Hepatocyte (in vitro differentiated cells): ENCODE data around the gene FAM216A. TPM values are rescaled to one million over a fixed set of nuclear protein-coding genes. Genes with fewer than 3 reads are reported as not detected.

Experiments
- DNase-seq: peaks from one replicate; pipeline ENCODE4 v3.0.0-alpha.2; 2016; ENCODE audit warnings: low spot score
- H2AFZ ChIP-seq: fragments of 200-600 bp; sonication (generic); 2 replicates; pipeline ENCODE4 v1.6.0; 2016; ENCODE audit warnings: antibody characterized with exemption, mild to moderate bottlenecking
- H3K27ac ChIP-seq: fragments of 200-600 bp; sonication (generic); 2 replicates; pipeline ENCODE4 v1.5.1; 2016; ENCODE audit warnings: mild to moderate bottlenecking
- H3K27me3 ChIP-seq: fragments of 200-600 bp; sonication (generic); 2 replicates; pipeline ENCODE4 v1.6.1; 2016
- H3K36me3 ChIP-seq: fragments of 200-600 bp; sonication (generic); replicated peaks from 2 replicates; pipeline ENCODE4 v1.5.1; 2016; ENCODE audit warnings: low read depth; ENCODE audit not compliant: insufficient read depth
- H3K4me1 ChIP-seq: fragments of 200-600 bp; sonication (generic); 2 replicates; pipeline ENCODE4 v1.5.1; 2016; ENCODE audit warnings: mild to moderate bottlenecking, moderate library complexity; ENCODE audit not compliant: insufficient read depth
- H3K4me2 ChIP-seq: fragments of 200-600 bp; sonication (generic); 2 replicates; pipeline ENCODE4 v1.6.0; 2016
- H3K4me3 ChIP-seq: fragments of 200-600 bp; sonication (generic); 2 replicates; pipeline ENCODE4 v1.5.1; 2016; ENCODE audit warnings: mild to moderate bottlenecking
- H3K79me2 ChIP-seq: fragments of 200-600 bp; sonication (generic); 2 replicates; pipeline ENCODE4 v1.6.0; 2017; ENCODE audit warnings: mild to moderate bottlenecking
- H3K9me2 ChIP-seq: fragments of 200-600 bp; sonication (generic); replicated peaks from 2 replicates; pipeline ENCODE4 v1.6.0; 2017; ENCODE audit warnings: mild to moderate bottlenecking; ENCODE audit not compliant: insufficient read depth
- H3K9me3 ChIP-seq: fragments of 200-600 bp; sonication (generic); 2 replicates; pipeline ENCODE4 v1.5.1; 2016; ENCODE audit warnings: low read depth, mild to moderate bottlenecking
- H4K20me1 ChIP-seq: fragments of 200-600 bp; sonication (generic); 2 replicates; pipeline ENCODE4 v1.6.0; 2016; ENCODE audit warnings: mild to moderate bottlenecking; ENCODE audit not compliant: insufficient read depth, poor library complexity, severe bottlenecking
- EZH2 ChIP-seq: fragments of 200-600 bp; sonication (generic); IDR thresholded peaks from 2 replicates; pipeline ENCODE4 v1.6.1; 2016; ENCODE audit warnings: antibody characterized with exemption, mild to moderate bottlenecking, borderline replicate concordance
- EZH2phosphoT487 ChIP-seq: fragments of 200-600 bp; sonication (generic); IDR thresholded peaks from one replicate; pipeline ENCODE4 v1.6.1; 2018; ENCODE audit warnings: antibody characterized with exemption, mild to moderate bottlenecking, low read depth, moderate library complexity; ENCODE audit not compliant: unreplicated experiment, severe bottlenecking
- WGBS: methylation state at CpG from one replicate; pipeline ENCODE4 v1.1.6; 2016; ENCODE audit warnings: low lambda C conversion rate; ENCODE audit errors: missing lambda C conversion rate; 5-methylcytosine and 5-hydroxymethylcytosine counted together
- polyA plus RNA-seq: library from polyadenylated mRNA; unstranded; fragments of >200 nt; fragmentation: Nextera tagmentation; extraction: Ambion mirVana; gene quantifications from 2 replicates; pipeline ENCODE4 v1.2.1, GENCODE V29; 2016
- total RNA-seq: library from RNA; depleted of rRNA; stranded (reverse); fragments of >200 nt; gene quantifications from 2 replicates; pipeline ENCODE4 v1.2.3, GENCODE V29; 2014
- TF ChIP-seq, protein P1 (sequence below): fragments of 200-600 bp; sonication (generic); IDR thresholded peaks from 2 replicates; pipeline ENCODE4 v1.5.1; 2016; ENCODE audit warnings: antibody characterized with exemption, mild to moderate bottlenecking; ENCODE audit not compliant: poor library complexity

The FAM216A gene
- total and polyA plus RNA-seq, 2 experiments from 2014 or later, result 8.3 to 8.4 TPM

DNA sequence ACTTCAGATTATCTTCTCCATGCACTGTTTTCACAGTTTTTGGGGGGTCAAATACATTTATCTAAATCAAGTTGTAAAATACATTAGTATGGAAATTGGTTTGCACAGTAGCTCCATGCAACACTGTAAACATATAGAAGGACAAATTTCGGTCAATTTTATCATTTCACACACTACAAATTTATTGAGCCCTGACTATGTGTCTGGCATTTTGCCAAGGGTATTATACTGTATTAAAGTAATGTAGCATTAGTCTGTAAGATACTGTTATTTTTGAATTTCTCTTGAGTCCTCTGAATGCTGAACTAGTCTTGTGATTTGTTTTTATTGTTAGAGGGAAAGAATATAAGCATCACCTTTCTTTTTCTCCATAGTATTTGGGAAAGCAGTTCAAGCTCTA, 34.8 kb downstream of the FAM216A start:
- H2AFZ ChIP-seq, result no peak overlapping the region
- H3K79me2 ChIP-seq, result peaks cover 29% of the 10 kb centered on the region
- H3K36me3 ChIP-seq, result no peaks in the 10 kb centered on the region
- 82% methylated on average over 1 of the region's 1 CpG for whole genome bisulfite sequencing
- peaks cover 9% of the 10 kb centered on the region for H4K20me1 ChIP-seq
- DNase-seq, result no peak
- no peaks in the 10 kb centered on the region for H3K27me3 ChIP-seq
- H3K9me2 ChIP-seq, result no peaks in the 10 kb centered on the region
- no peaks in the 10 kb centered on the region for H3K9me3 ChIP-seq
- TF ChIP-seq, protein P1, sequence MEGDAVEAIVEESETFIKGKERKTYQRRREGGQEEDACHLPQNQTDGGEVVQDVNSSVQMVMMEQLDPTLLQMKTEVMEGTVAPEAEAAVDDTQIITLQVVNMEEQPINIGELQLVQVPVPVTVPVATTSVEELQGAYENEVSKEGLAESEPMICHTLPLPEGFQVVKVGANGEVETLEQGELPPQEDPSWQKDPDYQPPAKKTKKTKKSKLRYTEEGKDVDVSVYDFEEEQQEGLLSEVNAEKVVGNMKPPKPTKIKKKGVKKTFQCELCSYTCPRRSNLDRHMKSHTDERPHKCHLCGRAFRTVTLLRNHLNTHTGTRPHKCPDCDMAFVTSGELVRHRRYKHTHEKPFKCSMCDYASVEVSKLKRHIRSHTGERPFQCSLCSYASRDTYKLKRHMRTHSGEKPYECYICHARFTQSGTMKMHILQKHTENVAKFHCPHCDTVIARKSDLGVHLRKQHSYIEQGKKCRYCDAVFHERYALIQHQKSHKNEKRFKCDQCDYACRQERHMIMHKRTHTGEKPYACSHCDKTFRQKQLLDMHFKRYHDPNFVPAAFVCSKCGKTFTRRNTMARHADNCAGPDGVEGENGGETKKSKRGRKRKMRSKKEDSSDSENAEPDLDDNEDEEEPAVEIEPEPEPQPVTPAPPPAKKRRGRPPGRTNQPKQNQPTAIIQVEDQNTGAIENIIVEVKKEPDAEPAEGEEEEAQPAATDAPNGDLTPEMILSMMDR, result no peak
- no peak for TF ChIP-seq EZH2
- TF ChIP-seq EZH2phosphoT487, result no peak
- H3K4me3 ChIP-seq, result no peak overlapping the region
- H3K27ac ChIP-seq, result no peak overlapping the region
- H3K4me1 ChIP-seq, result peaks cover 11% of the 10 kb centered on the region
- no peak overlapping the region for H3K4me2 ChIP-seq

DNA sequence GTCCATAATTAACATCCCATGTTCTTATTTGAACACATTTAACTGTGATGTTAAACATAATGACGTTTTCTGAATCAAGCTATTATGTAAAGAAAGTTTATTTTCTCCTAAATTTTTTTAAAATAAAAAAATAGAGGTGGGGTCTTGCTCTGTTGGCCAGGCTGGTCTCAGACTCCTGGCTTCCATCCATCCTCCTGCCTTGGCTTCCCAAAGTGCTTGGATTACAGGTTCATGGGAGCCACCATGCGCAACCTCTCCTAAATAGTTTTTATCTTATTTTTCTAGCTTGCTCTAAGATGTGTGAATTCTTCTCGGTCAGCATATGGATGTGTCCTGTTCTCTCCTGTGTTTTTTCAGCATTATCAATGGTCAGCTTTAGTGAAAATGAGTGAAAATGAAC, 36.7 kb downstream of the FAM216A start:
- peaks cover 5% of the 10 kb centered on the region for H3K4me1 ChIP-seq

DNA sequence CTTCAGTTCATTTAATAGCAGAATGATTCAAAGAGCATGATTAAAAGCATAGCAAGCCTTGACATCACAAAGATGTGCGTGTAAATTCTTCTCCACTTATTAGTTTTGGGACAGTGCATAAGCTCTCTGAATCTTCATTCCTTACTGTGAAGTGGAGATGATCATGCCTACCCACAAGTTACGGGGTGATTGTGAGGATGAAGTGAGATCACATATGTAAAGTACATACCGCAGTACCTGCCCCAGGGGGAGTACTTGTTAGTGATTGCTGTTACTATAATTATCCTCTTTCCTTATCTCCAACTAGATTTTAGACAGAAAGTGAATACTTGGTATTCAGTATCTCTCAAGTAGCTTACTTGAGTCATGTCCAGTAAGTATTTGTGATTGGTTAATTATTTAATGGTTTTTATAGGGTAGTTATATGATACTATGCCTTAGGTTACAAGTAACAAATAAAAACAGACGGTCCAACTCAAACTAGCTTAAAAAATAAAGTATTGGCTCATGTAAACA, 39.5 kb downstream of the FAM216A start:
- Histone ChIP-seq H3K4me2 (no peak overlapping the region), H3K27ac (no peak overlapping the region), H2AFZ (no peak overlapping the region), H3K4me3 (no peak overlapping the region), H3K27me3 (no peaks in the 10 kb centered on the region), H3K36me3 (no peaks in the 10 kb centered on the region), H3K79me2 (no peaks in the 10 kb centered on the region), H3K9me2 (no peaks in the 10 kb centered on the region), H3K4me1 (no peaks in the 10 kb centered on the region), H3K9me3 (no peaks in the 10 kb centered on the region), H4K20me1 (no peaks in the 10 kb centered on the region)
- DNase-seq, result no peak
- WGBS, result 70% methylated on average over 4 of the region's 4 CpGs
- TF ChIP-seq EZH2, result no peak
- TF ChIP-seq EZH2phosphoT487, result no peak
- TF ChIP-seq, protein P1, result no peak

More for the DNA sequence above, 36.7 kb downstream of the FAM216A start:
- Histone ChIP-seq H3K36me3 (no peaks in the 10 kb centered on the region), H3K9me3 (no peaks in the 10 kb centered on the region), H3K4me2 (no peak overlapping the region), H3K9me2 (no peaks in the 10 kb centered on the region), H2AFZ (no peak overlapping the region), H3K27ac (no peak overlapping the region), H4K20me1 (no peaks in the 10 kb centered on the region), H3K4me3 (no peak overlapping the region), H3K79me2 (peaks cover 10% of the 10 kb centered on the region), H3K27me3 (no peaks in the 10 kb centered on the region)
- no peak for TF ChIP-seq EZH2
- TF ChIP-seq EZH2phosphoT487, result no peak
- TF ChIP-seq, protein P1, result no peak
- no peak for DNase-seq
- 75% methylated on average over 3 of the region's 3 CpGs for WGBS

DNA sequence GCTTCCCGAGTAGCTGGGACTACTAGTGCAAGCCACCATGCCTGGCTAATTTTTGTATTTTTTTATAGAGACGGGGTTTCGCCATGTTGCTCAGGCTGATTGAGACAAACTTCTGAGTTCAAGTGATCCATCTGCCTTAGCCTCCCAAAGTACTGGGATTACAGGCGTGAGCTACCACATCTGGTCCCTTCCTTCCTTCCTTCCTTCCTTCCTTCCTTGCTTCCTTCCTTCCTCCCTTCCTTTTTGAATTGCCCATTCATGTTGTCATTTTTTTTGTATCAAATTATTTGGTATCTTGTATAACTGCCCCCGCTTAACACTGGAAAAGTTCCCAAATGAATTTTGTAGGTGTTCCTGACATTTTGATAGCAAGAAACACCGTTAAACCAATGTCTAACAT, 45.2 kb downstream of the FAM216A start:
- Histone ChIP-seq H3K4me2 (no peak overlapping the region), H3K4me1 (no peaks in the 10 kb centered on the region), H3K27ac (no peak overlapping the region), H3K27me3 (no peaks in the 10 kb centered on the region), H3K36me3 (no peaks in the 10 kb centered on the region), H3K9me3 (no peaks in the 10 kb centered on the region), H3K9me2 (no peaks in the 10 kb centered on the region), H4K20me1 (no peaks in the 10 kb centered on the region), H3K79me2 (no peaks in the 10 kb centered on the region), H3K4me3 (no peak overlapping the region), H2AFZ (no peak overlapping the region)
- DNase-seq, result no peak
- WGBS, result 81% methylated on average over 6 of the region's 6 CpGs
- TF ChIP-seq EZH2phosphoT487 (no peak), EZH2 (no peak)
- TF ChIP-seq, protein P1, result no peak
